H9 (cell line): ENCODE measurements around the gene RHEBL1. TPM values are rescaled to one million over a fixed set of nuclear protein-coding genes. Genes with fewer than 3 reads are reported as not detected.

Experiments used
- DNase-seq: peaks from one replicate; pipeline ENCODE4 v3.0.0-alpha.2; 2017
- H2AFZ ChIP-seq: one replicate; pipeline ENCODE4 v1.6.1; 2013; ENCODE audit warnings: mild to moderate bottlenecking, low read length, control low read depth, moderate library complexity
- H2AK5ac ChIP-seq: 2 replicates; pipeline ENCODE4 v1.6.1; 2013; ENCODE audit warnings: low read length, control low read depth, mixed read lengths; ENCODE audit not compliant: insufficient read length
- H2BK120ac ChIP-seq: one replicate; pipeline ENCODE4 v1.6.1; 2013; ENCODE audit warnings: low read depth, mild to moderate bottlenecking, low read length, control low read depth, inconsistent platforms; ENCODE audit not compliant: poor library complexity, severe bottlenecking
- H2BK12ac ChIP-seq: 2 replicates; pipeline ENCODE4 v1.6.1; 2013; ENCODE audit warnings: low read length, control low read depth, mixed read lengths, low read depth; ENCODE audit not compliant: insufficient read length
- H2BK15ac ChIP-seq: 2 replicates; pipeline ENCODE4 v1.6.1; 2013; ENCODE audit warnings: low read depth, low read length, control low read depth
- H2BK20ac ChIP-seq: one replicate; pipeline ENCODE4 v1.6.1; 2013; ENCODE audit warnings: low read depth, mild to moderate bottlenecking, low read length, control low read depth, inconsistent platforms; ENCODE audit not compliant: poor library complexity, severe bottlenecking
- H2BK5ac ChIP-seq: 2 replicates; pipeline ENCODE4 v1.6.1; 2013; ENCODE audit warnings: low read length, control low read depth, mixed read lengths; ENCODE audit not compliant: insufficient read length
- H3K14ac ChIP-seq: 2 replicates; pipeline ENCODE4 v1.6.1; 2013; ENCODE audit warnings: low read length, control low read depth; ENCODE audit not compliant: insufficient read depth
- H3K18ac ChIP-seq: 2 replicates; pipeline ENCODE4 v1.6.1; 2013; ENCODE audit warnings: low read depth, mild to moderate bottlenecking, mixed read lengths, low read length, control low read depth; ENCODE audit not compliant: insufficient read length
- H3K23ac ChIP-seq: 2 replicates; pipeline ENCODE4 v1.6.1; 2013; ENCODE audit warnings: low read length, control low read depth, mixed read lengths, low read depth; ENCODE audit not compliant: insufficient read length
- H3K23me2 ChIP-seq: 2 replicates; pipeline ENCODE4 v1.6.1; 2013; ENCODE audit warnings: low read depth, mild to moderate bottlenecking, mixed read lengths, low read length, control low read depth; ENCODE audit not compliant: insufficient read length, poor library complexity, severe bottlenecking
- H3K27ac ChIP-seq: 2 replicates; pipeline ENCODE4 v1.5.1; 2013; ENCODE audit warnings: low read length, control low read depth, mixed read lengths, low read depth; ENCODE audit not compliant: insufficient read length
- H3K27me3 ChIP-seq: 2 replicates; pipeline ENCODE4 v1.6.1; 2013; ENCODE audit warnings: low read length, control low read depth, inconsistent platforms; ENCODE audit not compliant: insufficient read depth
- H3K4ac ChIP-seq: 2 replicates; pipeline ENCODE4 v1.6.1; 2013; ENCODE audit warnings: low read depth, mild to moderate bottlenecking, control low read depth, inconsistent platforms, low read length, moderate library complexity
- H3K4me1 ChIP-seq: 2 replicates; pipeline ENCODE4 v1.6.1; 2013; ENCODE audit warnings: low read length, control low read depth, inconsistent platforms; ENCODE audit not compliant: insufficient read depth
- H3K4me2 ChIP-seq: 2 replicates; pipeline ENCODE4 v1.6.1; 2013; ENCODE audit warnings: low read length, control low read depth, mixed read lengths; ENCODE audit not compliant: insufficient read length, insufficient read depth
- H3K56ac ChIP-seq: 2 replicates; pipeline ENCODE4 v1.6.1; 2013; ENCODE audit warnings: low read depth, mild to moderate bottlenecking, mixed read lengths, low read length, control low read depth; ENCODE audit not compliant: insufficient read length
- H3K79me1 ChIP-seq: 2 replicates; pipeline ENCODE4 v1.6.1; 2013; ENCODE audit warnings: low read depth, mild to moderate bottlenecking, moderate library complexity, low read length, control low read depth, inconsistent platforms; ENCODE audit not compliant: insufficient read depth, poor library complexity, severe bottlenecking
- H3K79me2 ChIP-seq: 2 replicates; pipeline ENCODE4 v1.6.1; 2013; ENCODE audit warnings: low read length, control low read depth, inconsistent platforms; ENCODE audit not compliant: insufficient read depth
- H3K9ac ChIP-seq: 2 replicates; pipeline ENCODE4 v1.6.1; 2013; ENCODE audit warnings: low read length, control low read depth, mixed read lengths; ENCODE audit not compliant: insufficient read length; ENCODE audit errors: extremely low read depth
- H3K9me3 ChIP-seq: one replicate; pipeline ENCODE4 v1.6.1; 2013; ENCODE audit warnings: low read depth, low read length, inconsistent platforms; ENCODE audit not compliant: control insufficient read depth
- H3T11ph ChIP-seq: one replicate; pipeline ENCODE4 v1.6.1; 2013; ENCODE audit warnings: mild to moderate bottlenecking, low read length, control low read depth, inconsistent platforms
- H4K20me1 ChIP-seq: one replicate; pipeline ENCODE4 v1.6.1; 2013; ENCODE audit not compliant: control insufficient read depth, insufficient read length, insufficient read depth
- H4K5ac ChIP-seq: 2 replicates; pipeline ENCODE4 v1.6.1; 2013; ENCODE audit warnings: low read depth, mild to moderate bottlenecking, mixed read lengths, low read length, control low read depth; ENCODE audit not compliant: insufficient read length
- H4K8ac ChIP-seq: replicated peaks from 2 replicates; pipeline ENCODE4 v1.6.1; 2013; ENCODE audit warnings: low read length, control low read depth, mixed read lengths, low read depth; ENCODE audit not compliant: insufficient read length
- H4K91ac ChIP-seq: 2 replicates; pipeline ENCODE4 v1.6.1; 2013; ENCODE audit warnings: low read depth, mild to moderate bottlenecking, moderate library complexity, mixed read lengths, low read length, control low read depth; ENCODE audit not compliant: insufficient read length
- H3K27ac Mint-ChIP-seq, 3 experiments: 2 replicates in 2 of 3; 3 replicates in 1 of 3; pipeline ENCODE4 v1.8.0; 2020 to 2021; ENCODE audit warnings: mixed read lengths in 3 of 3, mild to moderate bottlenecking in 1 of 3, moderate library complexity in 1 of 3
- H3K27me3 Mint-ChIP-seq: 2 replicates; pipeline ENCODE4 v1.8.0; 2021; ENCODE audit warnings: low read depth, mild to moderate bottlenecking, moderate library complexity, mixed read lengths
- H3K36me3 Mint-ChIP-seq, 3 experiments: 2 replicates in 2 of 3; 3 replicates in 1 of 3; pipeline ENCODE4 v1.8.0; 2020 to 2021; ENCODE audit warnings: low read depth in 3 of 3, mixed read lengths in 3 of 3; ENCODE audit not compliant: insufficient read depth in 1 of 3
- H3K4me1 Mint-ChIP-seq, 2 experiments: 2 replicates each; pipeline ENCODE4 v1.8.0; 2020; ENCODE audit warnings: mixed read lengths in 2 of 2
- H3K4me3 Mint-ChIP-seq, 2 experiments: 2 replicates in 1 of 2; 3 replicates in 1 of 2; pipeline ENCODE4 v1.8.0; 2020 to 2021; ENCODE audit warnings: mild to moderate bottlenecking in 2 of 2, mixed read lengths in 2 of 2, moderate library complexity in 1 of 2
- H3K9me3 Mint-ChIP-seq, 2 experiments: 2 replicates in 1 of 2; 3 replicates in 1 of 2; pipeline ENCODE4 v1.8.0; 2020; ENCODE audit warnings: mild to moderate bottlenecking in 2 of 2, mixed read lengths in 2 of 2, moderate library complexity in 1 of 2
- CTCF ChIP-seq: fragments of 200-600 bp; sonication (generic); conservative IDR thresholded peaks from 3 replicates; pipeline ENCODE4 v1.8.0; 2021; ENCODE audit warnings: antibody characterized with exemption, mild to moderate bottlenecking
- WGBS: extraction: QIAGEN DNeasy Blood & Tissue Kit; methylation state at CpG from one replicate; pipeline ENCODE4 v1.1.7; 2013; ENCODE audit warnings: missing lambda C conversion rate, low lambda C conversion rate, mixed read lengths; ENCODE audit not compliant: insufficient read length; ENCODE audit errors: extremely low coverage; 5-methylcytosine and 5-hydroxymethylcytosine counted together
- total RNA-seq: library from RNA; stranded (reverse); gene quantifications from 2 replicates; pipeline ENCODE4 v1.2.1, GENCODE V29; 2021

The RHEBL1 gene
- total RNA-seq, 1 experiment from 2014 or later, result 4.0 TPM

- Histone ChIP-seq H3K27ac (no peak overlapping the region), H2AFZ (no peak overlapping the region), H2BK20ac (no peak overlapping the region), H2BK5ac (no peak overlapping the region), H3K9ac (no peak overlapping the region), H3K27me3 (no peaks in the 10 kb centered on the region; the same call in 1 of the 2 replicates), H3K18ac (no peak overlapping the region), H3K9me3 (no peaks in the 10 kb centered on the region), H3K23me2 (peaks cover 9% of the 10 kb centered on the region), H3K4me1 (no peaks in the 10 kb centered on the region), H3T11ph (no peak overlapping the region), H4K5ac (no peak overlapping the region), H2BK120ac (peak overlapping the region; percentile 78), H3K4ac (no peak overlapping the region), H3K79me2 (no peaks in the 10 kb centered on the region), H3K79me1 (peaks cover 3% of the 10 kb centered on the region), H2BK15ac (no peak overlapping the region), H4K8ac (no peak overlapping the region), H3K56ac (no peak overlapping the region), H4K20me1 (no peaks in the 10 kb centered on the region), H4K91ac (no peak overlapping the region), H2BK12ac (peak overlapping the region; percentile 64), H3K14ac (no peak overlapping the region), H3K4me2 (peak overlapping the region; percentile 91), H3K23ac (no peak overlapping the region), H2AK5ac (no peak overlapping the region)
- peak overlapping the region; percentile 81 to 99 (median 91); a peak in 6 of 7 replicates for H3K27ac Mint-ChIP-seq
- no peaks in the 10 kb centered on the region for H3K9me3 Mint-ChIP-seq
- peak; percentile 75 for DNase-seq
- no peaks in the 10 kb centered on the region; the same call in 1 of the 2 replicates for H3K27me3 Mint-ChIP-seq
- H3K36me3 Mint-ChIP-seq, result peaks cover 12 to 40% (median 35%) of the 10 kb centered on the region in 3 experiments
- TF ChIP-seq CTCF, result peak; percentile 60
- H3K4me3 Mint-ChIP-seq, result peak overlapping the region; percentile 50 to 93
- H3K4me1 Mint-ChIP-seq, result peaks cover 15% of the 10 kb centered on the region in 2 experiments
- no CpG with 5 or more reads among the region's 10 CpGs for WGBS
These were observed 50.1 kb downstream of the RHEBL1 start for GRCh38 chr12:49019443-49020324.
